Measurements from ENCODE around the gene SMPD2. TPM values are rescaled to one million over a fixed set of nuclear protein-coding genes. Genes with fewer than 3 reads are reported as not detected.

SMPD2 gene
- total and polyA plus RNA-seq, 2 experiments from 2014 or later: 5.6 to 10.9 TPM

- Histone ChIP-seq H3F3A (replicated peaks; ENCODE audit: low read depth) (peaks cover 9% of the 10 kb centered on the region; the same call in 1 of the 2 replicates), H4K20me1 (replicated peaks; ENCODE audit: insufficient read depth) (peaks cover 11% of the 10 kb centered on the region; the same call in 1 of the 2 replicates), H3K79me2 (replicated peaks; ENCODE audit: insufficient read depth) (no peaks in the 10 kb centered on the region), H3K4me2 (no peak overlapping the region), H3K36me3 (ENCODE audit: insufficient read depth) (peaks cover 19% of the 10 kb centered on the region), H2AFZ (no peak overlapping the region), H3K27me3 (ENCODE audit: insufficient read depth) (no peaks in the 10 kb centered on the region; the same call in 1 of the 2 replicates), H3K4me3 (no peak overlapping the region), H3K4me1 (ENCODE audit: insufficient read depth) (peaks cover 28% of the 10 kb centered on the region), H3K9me2 (ENCODE audit: insufficient read depth) (no peaks in the 10 kb centered on the region), H3K27ac (ENCODE audit: low read depth) (no peak overlapping the region)
- H3K36me3 Mint-ChIP-seq (ENCODE audit: low read depth): peaks cover 33% of the 10 kb centered on the region
- no peak overlapping the region for H3K27ac Mint-ChIP-seq
- peaks cover 35% of the 10 kb centered on the region for H3K4me1 Mint-ChIP-seq
- ATAC-seq (no peak), DNase-seq (ENCODE audit: low spot score) (no peak)
- no peak overlapping the region for H3K4me3 Mint-ChIP-seq
- H3K27me3 Mint-ChIP-seq (ENCODE audit: insufficient read depth, low read depth, poor library complexity): peaks cover 20% of the 10 kb centered on the region
- no peak for TF ChIP-seq POLR2AphosphoS5 (IDR thresholded peaks at IDR 0.05; ENCODE audit: low read depth)
- TF ChIP-seq ETS1 (IDR thresholded peaks at IDR 0.05): no peak
- TF ChIP-seq EZH2phosphoT487 (IDR thresholded peaks at IDR 0.05; ENCODE audit: unreplicated experiment): no peak
- TF ChIP-seq, protein P1, sequence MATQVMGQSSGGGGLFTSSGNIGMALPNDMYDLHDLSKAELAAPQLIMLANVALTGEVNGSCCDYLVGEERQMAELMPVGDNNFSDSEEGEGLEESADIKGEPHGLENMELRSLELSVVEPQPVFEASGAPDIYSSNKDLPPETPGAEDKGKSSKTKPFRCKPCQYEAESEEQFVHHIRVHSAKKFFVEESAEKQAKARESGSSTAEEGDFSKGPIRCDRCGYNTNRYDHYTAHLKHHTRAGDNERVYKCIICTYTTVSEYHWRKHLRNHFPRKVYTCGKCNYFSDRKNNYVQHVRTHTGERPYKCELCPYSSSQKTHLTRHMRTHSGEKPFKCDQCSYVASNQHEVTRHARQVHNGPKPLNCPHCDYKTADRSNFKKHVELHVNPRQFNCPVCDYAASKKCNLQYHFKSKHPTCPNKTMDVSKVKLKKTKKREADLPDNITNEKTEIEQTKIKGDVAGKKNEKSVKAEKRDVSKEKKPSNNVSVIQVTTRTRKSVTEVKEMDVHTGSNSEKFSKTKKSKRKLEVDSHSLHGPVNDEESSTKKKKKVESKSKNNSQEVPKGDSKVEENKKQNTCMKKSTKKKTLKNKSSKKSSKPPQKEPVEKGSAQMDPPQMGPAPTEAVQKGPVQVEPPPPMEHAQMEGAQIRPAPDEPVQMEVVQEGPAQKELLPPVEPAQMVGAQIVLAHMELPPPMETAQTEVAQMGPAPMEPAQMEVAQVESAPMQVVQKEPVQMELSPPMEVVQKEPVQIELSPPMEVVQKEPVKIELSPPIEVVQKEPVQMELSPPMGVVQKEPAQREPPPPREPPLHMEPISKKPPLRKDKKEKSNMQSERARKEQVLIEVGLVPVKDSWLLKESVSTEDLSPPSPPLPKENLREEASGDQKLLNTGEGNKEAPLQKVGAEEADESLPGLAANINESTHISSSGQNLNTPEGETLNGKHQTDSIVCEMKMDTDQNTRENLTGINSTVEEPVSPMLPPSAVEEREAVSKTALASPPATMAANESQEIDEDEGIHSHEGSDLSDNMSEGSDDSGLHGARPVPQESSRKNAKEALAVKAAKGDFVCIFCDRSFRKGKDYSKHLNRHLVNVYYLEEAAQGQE (IDR thresholded peaks at IDR 0.05; ENCODE audit: unreplicated experiment): no peak
- TF ChIP-seq EZH2 (IDR thresholded peaks at IDR 0.05; ENCODE audit: low read depth, unreplicated experiment): no peak
- no peak for TF ChIP-seq NANOG (IDR thresholded peaks at IDR 0.05; ENCODE audit: borderline replicate concordance)
- TF ChIP-seq CREB1 (CRISPR knock-in tag; IDR thresholded peaks at IDR 0.05; ENCODE audit: low read depth): no peak
- TF ChIP-seq JUNB (IDR thresholded peaks at IDR 0.05; ENCODE audit: unreplicated experiment): no peak
- TF ChIP-seq CTCF (conservative IDR thresholded peaks at IDR 0.05; ENCODE audit: low read depth in 2 of 2): no peak
- no peak for TF ChIP-seq ZNF114 (CRISPR knock-in tag; IDR thresholded peaks at IDR 0.05)
- TF ChIP-seq, protein P2, sequence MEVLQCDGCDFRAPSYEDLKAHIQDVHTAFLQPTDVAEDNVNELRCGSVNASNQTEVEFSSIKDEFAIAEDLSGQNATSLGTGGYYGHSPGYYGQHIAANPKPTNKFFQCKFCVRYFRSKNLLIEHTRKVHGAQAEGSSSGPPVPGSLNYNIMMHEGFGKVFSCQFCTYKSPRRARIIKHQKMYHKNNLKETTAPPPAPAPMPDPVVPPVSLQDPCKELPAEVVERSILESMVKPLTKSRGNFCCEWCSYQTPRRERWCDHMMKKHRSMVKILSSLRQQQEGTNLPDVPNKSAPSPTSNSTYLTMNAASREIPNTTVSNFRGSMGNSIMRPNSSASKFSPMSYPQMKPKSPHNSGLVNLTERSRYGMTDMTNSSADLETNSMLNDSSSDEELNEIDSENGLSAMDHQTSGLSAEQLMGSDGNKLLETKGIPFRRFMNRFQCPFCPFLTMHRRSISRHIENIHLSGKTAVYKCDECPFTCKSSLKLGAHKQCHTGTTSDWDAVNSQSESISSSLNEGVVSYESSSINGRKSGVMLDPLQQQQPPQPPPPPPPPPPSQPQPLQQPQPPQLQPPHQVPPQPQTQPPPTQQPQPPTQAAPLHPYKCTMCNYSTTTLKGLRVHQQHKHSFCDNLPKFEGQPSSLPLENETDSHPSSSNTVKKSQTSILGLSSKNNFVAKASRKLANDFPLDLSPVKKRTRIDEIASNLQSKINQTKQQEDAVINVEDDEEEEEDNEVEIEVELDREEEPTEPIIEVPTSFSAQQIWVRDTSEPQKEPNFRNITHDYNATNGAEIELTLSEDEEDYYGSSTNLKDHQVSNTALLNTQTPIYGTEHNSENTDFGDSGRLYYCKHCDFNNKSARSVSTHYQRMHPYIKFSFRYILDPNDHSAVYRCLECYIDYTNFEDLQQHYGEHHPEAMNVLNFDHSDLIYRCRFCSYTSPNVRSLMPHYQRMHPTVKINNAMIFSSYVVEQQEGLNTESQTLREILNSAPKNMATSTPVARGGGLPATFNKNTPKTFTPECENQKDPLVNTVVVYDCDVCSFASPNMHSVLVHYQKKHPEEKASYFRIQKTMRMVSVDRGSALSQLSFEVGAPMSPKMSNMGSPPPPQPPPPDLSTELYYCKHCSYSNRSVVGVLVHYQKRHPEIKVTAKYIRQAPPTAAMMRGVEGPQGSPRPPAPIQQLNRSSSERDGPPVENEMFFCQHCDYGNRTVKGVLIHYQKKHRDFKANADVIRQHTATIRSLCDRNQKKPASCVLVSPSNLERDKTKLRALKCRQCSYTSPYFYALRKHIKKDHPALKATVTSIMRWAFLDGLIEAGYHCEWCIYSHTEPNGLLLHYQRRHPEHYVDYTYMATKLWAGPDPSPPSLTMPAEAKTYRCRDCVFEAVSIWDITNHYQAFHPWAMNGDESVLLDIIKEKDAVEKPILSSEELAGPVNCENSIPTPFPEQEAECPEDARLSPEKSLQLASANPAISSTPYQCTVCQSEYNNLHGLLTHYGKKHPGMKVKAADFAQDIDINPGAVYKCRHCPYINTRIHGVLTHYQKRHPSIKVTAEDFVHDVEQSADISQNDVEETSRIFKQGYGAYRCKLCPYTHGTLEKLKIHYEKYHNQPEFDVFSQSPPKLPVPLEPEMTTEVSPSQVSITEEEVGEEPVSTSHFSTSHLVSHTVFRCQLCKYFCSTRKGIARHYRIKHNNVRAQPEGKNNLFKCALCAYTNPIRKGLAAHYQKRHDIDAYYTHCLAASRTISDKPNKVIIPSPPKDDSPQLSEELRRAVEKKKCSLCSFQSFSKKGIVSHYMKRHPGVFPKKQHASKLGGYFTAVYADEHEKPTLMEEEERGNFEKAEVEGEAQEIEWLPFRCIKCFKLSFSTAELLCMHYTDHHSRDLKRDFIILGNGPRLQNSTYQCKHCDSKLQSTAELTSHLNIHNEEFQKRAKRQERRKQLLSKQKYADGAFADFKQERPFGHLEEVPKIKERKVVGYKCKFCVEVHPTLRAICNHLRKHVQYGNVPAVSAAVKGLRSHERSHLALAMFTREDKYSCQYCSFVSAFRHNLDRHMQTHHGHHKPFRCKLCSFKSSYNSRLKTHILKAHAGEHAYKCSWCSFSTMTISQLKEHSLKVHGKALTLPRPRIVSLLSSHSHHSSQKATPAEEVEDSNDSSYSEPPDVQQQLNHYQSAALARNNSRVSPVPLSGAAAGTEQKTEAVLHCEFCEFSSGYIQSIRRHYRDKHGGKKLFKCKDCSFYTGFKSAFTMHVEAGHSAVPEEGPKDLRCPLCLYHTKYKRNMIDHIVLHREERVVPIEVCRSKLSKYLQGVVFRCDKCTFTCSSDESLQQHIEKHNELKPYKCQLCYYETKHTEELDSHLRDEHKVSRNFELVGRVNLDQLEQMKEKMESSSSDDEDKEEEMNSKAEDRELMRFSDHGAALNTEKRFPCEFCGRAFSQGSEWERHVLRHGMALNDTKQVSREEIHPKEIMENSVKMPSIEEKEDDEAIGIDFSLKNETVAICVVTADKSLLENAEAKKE (CRISPR knock-in tag; IDR thresholded peaks at IDR 0.05): no peak
- no peak for TF ChIP-seq ZNF331 (CRISPR knock-in tag; IDR thresholded peaks at IDR 0.05; ENCODE audit: low read depth)
- no peak for TF ChIP-seq STAT1 (IDR thresholded peaks at IDR 0.05; ENCODE audit: unreplicated experiment)
- H3K9me3 Mint-ChIP-seq: no peaks in the 10 kb centered on the region; the same call in 2 of the 3 replicates
Measured at GRCh38 chr6:109458774-109459531, 18.4 kb downstream of the SMPD2 start.

Data from GM23338 (cell line).